Measurements from ENCODE around the gene LOXL1. TPM values are rescaled to one million over a fixed set of nuclear protein-coding genes. Genes with fewer than 3 reads are reported as not detected.

The LOXL1 gene
- total and polyA plus RNA-seq, 4 donors = 0.67 to 2.0 (median 1.4) TPM; not detected in 1

GRCh38 chr15:73996267-73996666 lies 70.0 kb downstream of the LOXL1 start (continued):
- TF ChIP-seq REST (IDR thresholded peaks at IDR 0.05) = no peak
- TF ChIP-seq, protein P1, sequence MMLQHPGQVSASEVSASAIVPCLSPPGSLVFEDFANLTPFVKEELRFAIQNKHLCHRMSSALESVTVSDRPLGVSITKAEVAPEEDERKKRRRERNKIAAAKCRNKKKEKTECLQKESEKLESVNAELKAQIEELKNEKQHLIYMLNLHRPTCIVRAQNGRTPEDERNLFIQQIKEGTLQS (IDR thresholded peaks at IDR 0.05) = no peak
- TF ChIP-seq FOXA2 (IDR thresholded peaks at IDR 0.05) = no peak
- TF ChIP-seq, protein P2, sequence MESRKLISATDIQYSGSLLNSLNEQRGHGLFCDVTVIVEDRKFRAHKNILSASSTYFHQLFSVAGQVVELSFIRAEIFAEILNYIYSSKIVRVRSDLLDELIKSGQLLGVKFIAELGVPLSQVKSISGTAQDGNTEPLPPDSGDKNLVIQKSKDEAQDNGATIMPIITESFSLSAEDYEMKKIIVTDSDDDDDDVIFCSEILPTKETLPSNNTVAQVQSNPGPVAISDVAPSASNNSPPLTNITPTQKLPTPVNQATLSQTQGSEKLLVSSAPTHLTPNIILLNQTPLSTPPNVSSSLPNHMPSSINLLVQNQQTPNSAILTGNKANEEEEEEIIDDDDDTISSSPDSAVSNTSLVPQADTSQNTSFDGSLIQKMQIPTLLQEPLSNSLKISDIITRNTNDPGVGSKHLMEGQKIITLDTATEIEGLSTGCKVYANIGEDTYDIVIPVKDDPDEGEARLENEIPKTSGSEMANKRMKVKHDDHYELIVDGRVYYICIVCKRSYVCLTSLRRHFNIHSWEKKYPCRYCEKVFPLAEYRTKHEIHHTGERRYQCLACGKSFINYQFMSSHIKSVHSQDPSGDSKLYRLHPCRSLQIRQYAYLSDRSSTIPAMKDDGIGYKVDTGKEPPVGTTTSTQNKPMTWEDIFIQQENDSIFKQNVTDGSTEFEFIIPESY (IDR thresholded peaks at IDR 0.05) = no peak
- no peak for TF ChIP-seq HNF4A (conservative IDR thresholded peaks at IDR 0.05)
- TF ChIP-seq SP1 (IDR thresholded peaks at IDR 0.05) = no peak
- no peak for TF ChIP-seq YY1 (IDR thresholded peaks at IDR 0.05)
- no peak for TF ChIP-seq RAD21 (IDR thresholded peaks at IDR 0.05)

DNA sequence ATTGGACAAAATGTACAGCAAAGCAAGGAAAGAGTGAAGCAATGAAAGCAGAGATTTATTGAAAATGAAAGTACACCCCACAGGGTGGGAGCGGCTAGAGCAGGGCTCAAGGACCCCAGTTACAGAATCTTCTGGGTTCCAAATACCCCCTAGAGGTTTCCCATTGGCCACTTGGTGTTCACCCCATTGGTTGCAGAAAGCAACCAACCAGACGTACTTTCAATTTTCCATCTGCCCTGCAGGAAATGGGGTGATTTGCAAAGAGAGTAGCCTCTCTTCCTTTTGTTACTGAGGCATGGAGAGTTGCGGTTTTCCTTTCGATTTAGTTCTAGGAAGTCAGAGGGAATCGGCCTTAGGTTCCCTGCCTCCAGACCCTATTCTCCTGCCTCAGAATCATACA lies 70.7 kb downstream of the LOXL1 start:
- WGBS = 66% methylated on average over 5 of the region's 5 CpGs
- H3K27me3 ChIP-seq (ENCODE audit: control insufficient read depth in 4 of 4, insufficient read depth in 4 of 4, low read length in 3 of 4) = no peaks in the 10 kb centered on the region
- H3K4me3 ChIP-seq (ENCODE audit: low read depth in 1 of 3, low read length in 3 of 3) = peak overlapping the region in 1 of 3 donors; percentile 26
- H3K4me1 ChIP-seq (ENCODE audit: control insufficient read depth in 4 of 4, insufficient read depth in 4 of 4, low read length in 3 of 4) = peaks cover 6 to 47% (median 33%) of the 10 kb centered on the region in 4 donors
- peaks cover 0 to 11% (median 7%) of the 10 kb centered on the region in 4 donors for H3K36me3 ChIP-seq (ENCODE audit: control insufficient read depth in 4 of 4, insufficient read depth in 3 of 4, low read depth in 1 of 4, low read length in 3 of 4)
- peak overlapping the region; percentile 19 to 51 for H3K27ac ChIP-seq (ENCODE audit: low read depth in 1 of 2, low read length in 2 of 2)
- no peak for DNase-seq (ENCODE audit: low spot score)
- H3K9me3 ChIP-seq (ENCODE audit: control insufficient read depth in 4 of 4, low read length in 3 of 4) = no peaks in the 10 kb centered on the region
- TF ChIP-seq TAF1 (conservative IDR thresholded peaks at IDR 0.05) (no peak), FOXA2 (IDR thresholded peaks at IDR 0.05) (no peak), RAD21 (IDR thresholded peaks at IDR 0.05) (no peak), RXRA (IDR thresholded peaks at IDR 0.05) (peak in 1 of 2 donors; percentile 45), HNF4A (conservative IDR thresholded peaks at IDR 0.05) (no peak), SP1 (IDR thresholded peaks at IDR 0.05) (no peak), EGR1 (IDR thresholded peaks at IDR 0.05; ENCODE audit: low read depth in 2 of 2) (no peak), GABPA (IDR thresholded peaks at IDR 0.05 in 1 of 2, conservative IDR thresholded peaks at IDR 0.05 in 1 of 2) (peak in 1 of 2 donors; percentile 13), NR2F2 (IDR thresholded peaks at IDR 0.05) (peak; percentile 50), YY1 (IDR thresholded peaks at IDR 0.05) (no peak), HNF4G (IDR thresholded peaks at IDR 0.05) (no peak), MAX (IDR thresholded peaks at IDR 0.05) (no peak), REST (IDR thresholded peaks at IDR 0.05) (no peak), CTCF (IDR thresholded peaks at IDR 0.05; ENCODE audit: low read depth, low read length, missing input control) (no peak), FOXA1 (IDR thresholded peaks at IDR 0.05) (no peak), JUND (IDR thresholded peaks at IDR 0.05) (no peak)
- TF ChIP-seq, protein P2 (IDR thresholded peaks at IDR 0.05) = no peak
- TF ChIP-seq, protein P1 (IDR thresholded peaks at IDR 0.05) = no peak
- H3K9ac ChIP-seq (ENCODE audit: low read depth in 1 of 2, low read length in 2 of 2) = no peak overlapping the region

All from liver (tissue), 9 donors.